BLaER1 (cell line): Measurements from ENCODE around the gene ENO4.

ENCODE experiments used
- H3K27ac ChIP-seq: shearing (Covaris generic); formaldehyde crosslinking; 2 replicates; pipeline ENCODE4 v1.8.1; 2022
- H3K27me3 ChIP-seq: shearing (Covaris generic); formaldehyde crosslinking; 2 replicates; pipeline ENCODE4 v1.8.1; 2022
- H3K36me3 ChIP-seq: shearing (Covaris generic); formaldehyde crosslinking; 2 replicates; pipeline ENCODE4 v1.8.1; 2022
- H3K4me1 ChIP-seq: shearing (Covaris generic); formaldehyde crosslinking; 2 replicates; pipeline ENCODE4 v1.8.1; 2022
- H3K4me2 ChIP-seq: shearing (Covaris generic); formaldehyde crosslinking; 2 replicates; pipeline ENCODE4 v1.8.1; 2022
- H3K4me3 ChIP-seq: shearing (Covaris generic); formaldehyde crosslinking; 2 replicates; pipeline ENCODE4 v1.8.1; 2022
- H3K9ac ChIP-seq: shearing (Covaris generic); formaldehyde crosslinking; 2 replicates; pipeline ENCODE4 v1.8.1; 2022
- H3K9me3 ChIP-seq: shearing (Covaris generic); formaldehyde crosslinking; 2 replicates; pipeline ENCODE4 v1.8.1; 2022
- H4K20me1 ChIP-seq: shearing (Covaris generic); formaldehyde crosslinking; 2 replicates; pipeline ENCODE4 v1.8.1; 2022
- Cebpa-rat ChIP-seq: shearing (Covaris generic); IDR thresholded peaks from 2 replicates; pipeline ENCODE4 v1.8.1; 2022

The ENO4 gene

DNA sequence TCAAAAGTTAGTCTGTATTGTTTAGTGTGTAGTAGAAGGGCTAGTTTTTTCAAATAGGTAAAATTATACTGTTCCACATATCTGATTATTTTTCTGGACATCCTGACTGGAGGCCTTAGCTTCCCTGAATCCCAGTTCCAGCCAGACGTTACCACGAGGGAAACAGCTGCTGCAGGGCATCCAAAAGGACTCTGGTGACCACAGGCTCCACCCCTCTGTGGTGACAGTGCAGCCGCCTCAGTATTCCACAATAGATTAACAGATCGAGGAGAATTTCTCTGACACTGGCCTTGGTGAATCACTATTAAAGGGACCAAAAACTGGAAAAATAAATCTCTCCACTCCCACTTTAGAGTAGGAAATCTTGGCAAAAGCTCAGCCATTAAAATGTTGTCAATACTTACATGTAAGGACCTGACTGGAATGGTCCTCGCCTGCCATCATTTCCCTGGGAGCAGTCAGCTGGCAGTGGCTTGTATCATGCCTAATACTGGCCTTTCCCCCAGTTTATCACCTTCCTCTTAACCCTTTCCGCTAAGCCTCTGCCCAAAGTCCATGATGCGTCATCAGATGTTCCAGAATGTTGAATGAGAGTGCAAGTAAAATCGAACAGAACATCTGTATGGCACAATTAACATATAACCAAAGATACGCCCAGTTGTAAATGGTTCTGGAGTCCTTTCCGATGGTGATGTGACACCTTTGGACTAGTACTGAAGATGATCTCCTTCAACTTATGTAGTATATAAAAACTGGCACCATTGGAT is 31.6 kb downstream of the ENO4 start:
- Histone ChIP-seq H3K4me2 (no peak overlapping the region), H3K9ac (no peak overlapping the region), H3K4me1 (no peaks in the 10 kb centered on the region), H3K36me3 (no peaks in the 10 kb centered on the region), H3K9me3 (no peaks in the 10 kb centered on the region), H3K27me3 (no peaks in the 10 kb centered on the region), H3K27ac (no peak overlapping the region), H4K20me1 (no peaks in the 10 kb centered on the region), H3K4me3 (no peak overlapping the region)
- TF ChIP-seq Cebpa-rat, result no peak

DNA sequence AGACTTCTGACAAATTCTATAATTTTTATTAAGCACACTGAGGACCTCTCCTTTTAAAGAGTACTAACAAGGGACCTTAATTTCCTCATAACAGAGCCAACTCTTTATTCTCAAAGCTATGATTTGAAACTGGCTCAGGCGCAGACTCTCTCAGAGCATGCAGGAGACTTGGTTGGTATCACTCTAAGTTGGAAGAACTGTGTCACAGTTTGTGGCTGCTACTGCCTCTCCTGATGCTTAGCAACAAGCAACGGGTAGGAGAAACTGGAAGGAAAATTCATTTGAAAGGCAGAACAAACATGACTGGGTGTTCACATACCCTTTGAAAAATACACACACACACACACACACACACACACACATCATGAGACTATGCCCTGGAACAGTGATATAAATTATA is 33.3 kb downstream of the ENO4 start:
- TF ChIP-seq Cebpa-rat, result no peak
- H3K4me1 ChIP-seq, result peaks cover 5% of the 10 kb centered on the region
- no peaks in the 10 kb centered on the region for H3K36me3 ChIP-seq
- H3K27ac ChIP-seq, result no peak overlapping the region
- no peaks in the 10 kb centered on the region for H4K20me1 ChIP-seq
- H3K9me3 ChIP-seq, result no peaks in the 10 kb centered on the region
- no peak overlapping the region for H3K4me2 ChIP-seq
- H3K9ac ChIP-seq, result no peak overlapping the region
- H3K27me3 ChIP-seq, result no peaks in the 10 kb centered on the region
- H3K4me3 ChIP-seq, result no peak overlapping the region

DNA sequence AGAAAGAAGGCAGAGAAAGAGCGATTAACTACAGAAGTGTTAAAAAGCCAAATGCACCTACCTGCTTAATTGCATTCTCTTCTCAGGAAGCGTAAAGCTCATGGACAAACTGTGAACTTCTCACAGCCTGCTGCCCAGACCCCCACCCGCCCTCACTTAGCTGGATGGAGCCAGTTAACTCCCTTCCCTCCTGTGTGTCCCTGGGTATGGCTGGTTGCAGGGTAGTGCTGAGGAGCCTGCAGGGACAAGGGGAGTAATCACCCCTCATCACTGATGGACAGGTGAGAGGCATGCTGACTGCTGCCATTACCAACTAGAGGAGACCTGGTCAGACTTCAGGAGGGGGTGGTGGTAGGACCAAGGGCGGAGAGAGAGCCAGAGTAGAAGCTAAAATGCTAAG is 37.5 kb downstream of the ENO4 start:
- no peak overlapping the region for H3K4me2 ChIP-seq
- no peak overlapping the region for H3K27ac ChIP-seq
- no peak overlapping the region for H3K9ac ChIP-seq
- peaks cover 43% of the 10 kb centered on the region for H3K4me1 ChIP-seq
- no peaks in the 10 kb centered on the region for H3K9me3 ChIP-seq
- no peaks in the 10 kb centered on the region for H3K36me3 ChIP-seq
- no peak overlapping the region for H3K4me3 ChIP-seq
- no peaks in the 10 kb centered on the region for H3K27me3 ChIP-seq
- no peak for TF ChIP-seq Cebpa-rat
- no peaks in the 10 kb centered on the region for H4K20me1 ChIP-seq

DNA sequence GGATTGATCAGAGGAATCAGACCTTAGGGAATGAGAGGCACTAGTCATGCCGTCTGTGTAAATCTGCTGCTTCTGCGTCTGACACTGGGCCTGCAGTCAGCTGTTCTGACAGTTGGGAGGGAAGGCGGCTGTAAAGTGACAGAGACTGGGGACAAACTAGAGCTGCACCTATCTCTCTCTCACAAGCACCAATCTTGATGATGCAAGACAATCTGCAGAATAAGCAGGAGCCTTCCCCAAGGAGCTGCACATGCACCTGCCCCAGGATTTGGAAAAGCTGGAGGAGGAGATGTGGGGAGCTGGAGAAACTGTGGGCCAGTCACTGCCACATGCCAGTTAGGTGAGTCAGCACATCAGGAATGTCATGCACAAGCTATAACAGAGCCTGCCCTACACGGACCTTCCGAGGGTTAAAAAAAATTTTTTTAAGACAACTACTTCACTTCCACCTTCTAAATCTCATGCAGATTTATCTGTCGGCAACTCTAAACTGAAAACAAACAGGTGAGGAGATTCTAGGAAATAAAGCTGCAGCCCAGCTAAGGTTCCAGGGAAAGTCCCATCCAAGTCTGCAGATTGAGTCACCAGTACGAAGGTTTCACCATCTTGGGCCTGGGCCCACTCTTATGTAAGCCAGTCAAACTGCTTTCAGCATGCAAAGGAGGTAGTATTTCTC is 39.2 kb downstream of the ENO4 start:
- H3K4me1 ChIP-seq, result peaks cover 61% of the 10 kb centered on the region
- no peak overlapping the region for H3K4me3 ChIP-seq
- no peaks in the 10 kb centered on the region for H3K9me3 ChIP-seq
- H3K27ac ChIP-seq, result peak overlapping the region; percentile 44; the same call in 1 of the 2 replicates
- no peak for TF ChIP-seq Cebpa-rat
- H4K20me1 ChIP-seq, result no peaks in the 10 kb centered on the region
- peak overlapping the region; percentile 68; the same call in 1 of the 2 replicates for H3K4me2 ChIP-seq
- no peaks in the 10 kb centered on the region for H3K27me3 ChIP-seq
- H3K36me3 ChIP-seq, result no peaks in the 10 kb centered on the region
- no peak overlapping the region for H3K9ac ChIP-seq

DNA sequence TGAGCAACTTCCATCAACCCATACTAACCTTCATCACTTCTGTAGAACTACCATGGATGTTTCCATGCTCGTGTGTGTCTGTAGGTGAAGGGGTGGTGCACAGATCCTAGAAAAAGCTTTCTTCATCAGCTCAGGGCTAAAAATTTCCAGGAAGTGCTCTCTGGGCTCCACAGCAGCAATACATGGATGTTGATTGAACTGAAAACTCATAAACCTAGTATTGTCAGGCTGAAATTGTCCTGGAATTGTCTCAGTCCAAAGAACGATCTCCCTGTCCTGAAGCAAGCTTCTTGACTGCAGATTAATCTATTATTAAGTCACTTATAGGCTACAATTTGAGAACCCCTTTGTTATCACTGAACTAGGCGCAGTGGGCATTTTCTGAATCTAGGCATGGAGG is 39.8 kb downstream of the ENO4 start:
- no peak overlapping the region for H3K4me3 ChIP-seq
- H3K9me3 ChIP-seq, result no peaks in the 10 kb centered on the region
- H3K9ac ChIP-seq, result no peak overlapping the region
- H4K20me1 ChIP-seq, result no peaks in the 10 kb centered on the region
- no peak for TF ChIP-seq Cebpa-rat
- peaks cover 66% of the 10 kb centered on the region for H3K4me1 ChIP-seq
- peak overlapping the region; percentile 44; the same call in 1 of the 2 replicates for H3K27ac ChIP-seq
- no peaks in the 10 kb centered on the region for H3K27me3 ChIP-seq
- H3K36me3 ChIP-seq, result no peaks in the 10 kb centered on the region
- peak overlapping the region; percentile 68 for H3K4me2 ChIP-seq

DNA sequence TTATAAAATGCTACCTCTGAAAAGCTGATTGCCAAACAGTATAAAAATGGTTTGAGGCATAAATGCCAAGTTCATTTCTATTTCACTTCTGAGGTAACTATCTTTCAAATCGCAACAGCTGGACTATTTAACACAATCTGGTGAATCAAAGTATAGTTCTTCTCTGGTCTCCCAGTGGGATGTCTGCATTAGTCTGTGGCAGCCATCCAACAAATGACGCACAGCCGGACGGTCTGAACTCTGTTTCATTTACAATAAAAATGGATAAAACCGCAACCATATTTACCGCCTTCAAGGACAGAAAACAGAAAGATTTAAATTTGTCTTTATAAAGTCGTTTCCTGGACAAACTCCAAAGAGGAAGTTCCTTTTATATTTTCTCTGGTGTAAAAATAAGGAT is 41.9 kb downstream of the ENO4 start:
- no peak for TF ChIP-seq Cebpa-rat
- H3K4me3 ChIP-seq, result no peak overlapping the region
- no peaks in the 10 kb centered on the region for H3K27me3 ChIP-seq
- no peaks in the 10 kb centered on the region for H4K20me1 ChIP-seq
- no peaks in the 10 kb centered on the region for H3K36me3 ChIP-seq
- H3K9me3 ChIP-seq, result no peaks in the 10 kb centered on the region
- no peak overlapping the region; the same call in 1 of the 2 replicates for H3K27ac ChIP-seq
- peaks cover 74% of the 10 kb centered on the region for H3K4me1 ChIP-seq
- no peak overlapping the region for H3K9ac ChIP-seq
- H3K4me2 ChIP-seq, result peak overlapping the region; percentile 68

DNA sequence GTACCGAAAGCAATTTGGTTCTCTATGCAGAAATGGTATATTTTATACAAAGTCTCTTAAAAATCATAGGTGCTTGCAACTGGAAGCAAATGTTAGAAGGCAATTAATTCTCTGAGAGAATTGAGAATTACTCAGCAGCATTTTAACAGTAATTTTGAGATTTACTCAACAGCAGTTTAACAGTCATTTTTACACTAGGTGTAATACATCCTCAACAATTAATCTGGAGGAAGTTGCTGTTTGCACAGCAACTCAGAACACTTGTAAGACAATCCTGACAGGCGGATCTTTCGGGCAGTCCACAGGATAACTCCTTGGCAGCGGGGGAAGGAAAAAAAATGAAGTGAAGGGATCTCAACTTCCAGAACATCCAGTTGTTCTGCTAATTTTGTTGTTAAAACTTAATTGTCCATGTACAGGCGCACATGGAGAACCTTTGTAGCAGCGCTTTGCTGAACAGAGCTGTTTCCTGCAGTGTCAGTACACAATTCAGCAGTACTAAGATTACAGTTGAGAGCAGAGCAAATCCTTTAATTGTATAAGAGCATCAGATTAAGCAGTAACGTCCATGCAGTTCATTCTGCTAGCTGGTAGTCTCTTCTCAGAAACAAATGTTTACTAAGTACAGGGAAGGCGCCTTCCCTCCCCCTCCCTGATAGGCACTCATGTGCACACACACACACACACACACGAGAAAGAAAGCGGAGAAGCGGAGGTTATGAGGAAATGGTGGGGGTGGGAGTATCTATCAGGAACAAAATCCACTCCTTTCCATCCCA is 43.8 kb downstream of the ENO4 start:
- no peaks in the 10 kb centered on the region for H3K27me3 ChIP-seq
- H3K4me1 ChIP-seq, result peaks cover 66% of the 10 kb centered on the region
- H3K9me3 ChIP-seq, result no peaks in the 10 kb centered on the region
- no peak for TF ChIP-seq Cebpa-rat
- H3K9ac ChIP-seq, result peak overlapping the region; percentile 32; the same call in 1 of the 2 replicates
- no peak overlapping the region for H3K4me3 ChIP-seq
- H3K27ac ChIP-seq, result peak overlapping the region; percentile 55
- no peaks in the 10 kb centered on the region for H4K20me1 ChIP-seq
- no peaks in the 10 kb centered on the region for H3K36me3 ChIP-seq
- peak overlapping the region; percentile 68 for H3K4me2 ChIP-seq

DNA sequence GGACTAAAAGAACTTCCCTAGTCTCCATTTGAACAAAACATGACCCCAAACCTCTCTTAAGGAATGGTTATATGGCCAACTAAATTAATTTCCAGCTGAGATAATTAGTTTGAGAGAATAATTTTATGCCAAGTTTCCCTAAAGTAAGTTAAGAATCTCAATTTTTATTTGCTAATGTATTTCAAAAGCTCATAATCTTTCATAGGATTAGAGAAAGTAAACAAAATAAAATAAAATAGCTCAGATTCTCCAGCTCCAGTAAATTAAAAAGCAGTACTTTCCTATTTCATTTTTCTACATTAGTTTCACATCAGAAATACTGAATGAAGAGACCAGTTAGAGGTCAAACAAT is 44.4 kb downstream of the ENO4 start:
- H3K4me2 ChIP-seq, result peak overlapping the region; percentile 68
- peaks cover 62% of the 10 kb centered on the region for H3K4me1 ChIP-seq
- H4K20me1 ChIP-seq, result no peaks in the 10 kb centered on the region
- H3K9me3 ChIP-seq, result no peaks in the 10 kb centered on the region
- H3K27ac ChIP-seq, result peak overlapping the region; percentile 55
- peak overlapping the region; percentile 32; the same call in 1 of the 2 replicates for H3K9ac ChIP-seq
- no peak for TF ChIP-seq Cebpa-rat
- H3K27me3 ChIP-seq, result no peaks in the 10 kb centered on the region
- no peaks in the 10 kb centered on the region for H3K36me3 ChIP-seq
- no peak overlapping the region for H3K4me3 ChIP-seq

DNA sequence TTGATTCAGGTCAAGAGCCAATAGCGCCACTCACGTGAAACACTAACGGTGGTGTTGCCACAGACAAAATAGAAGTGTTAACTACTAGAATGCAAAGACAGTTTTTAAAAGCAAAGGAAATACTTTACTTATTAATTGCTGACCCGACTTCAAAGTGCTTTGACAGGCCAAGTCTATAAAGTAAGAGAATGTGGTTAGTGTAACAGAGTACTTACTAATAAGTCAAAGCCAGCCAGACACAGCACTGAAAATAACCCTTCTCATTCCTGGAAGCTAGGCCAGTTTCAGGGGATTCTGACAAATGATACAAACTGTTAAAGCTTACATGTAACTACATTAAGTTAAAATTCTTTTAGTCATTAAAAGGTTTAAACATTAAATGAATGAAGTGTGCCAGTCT is 50.3 kb downstream of the ENO4 start:
- no peak for TF ChIP-seq Cebpa-rat
- no peak overlapping the region for H3K27ac ChIP-seq
- no peak overlapping the region for H3K4me3 ChIP-seq
- no peak overlapping the region for H3K9ac ChIP-seq
- H3K4me2 ChIP-seq, result no peak overlapping the region
- H3K27me3 ChIP-seq, result no peaks in the 10 kb centered on the region
- H3K36me3 ChIP-seq, result no peaks in the 10 kb centered on the region
- no peaks in the 10 kb centered on the region for H3K9me3 ChIP-seq
- no peaks in the 10 kb centered on the region for H4K20me1 ChIP-seq
- H3K4me1 ChIP-seq, result peaks cover 2% of the 10 kb centered on the region; the same call in 1 of the 2 replicates

DNA sequence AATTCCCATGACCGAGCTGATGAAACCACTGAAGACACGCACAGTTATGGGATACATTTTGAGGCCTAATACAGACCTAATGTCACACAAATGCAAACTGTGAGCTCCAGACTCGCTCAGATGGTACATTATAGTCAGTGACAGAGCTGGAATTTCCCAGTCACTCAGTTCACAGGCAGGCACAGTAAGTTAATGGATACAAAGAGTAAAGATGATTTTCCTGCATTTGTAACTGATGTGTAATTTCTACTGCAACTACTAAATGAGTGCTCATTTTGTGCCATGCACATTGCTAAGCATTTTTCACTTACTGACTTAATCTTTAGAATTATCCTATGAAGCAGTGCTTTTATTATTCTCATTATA is 56.5 kb downstream of the ENO4 start:
- no peaks in the 10 kb centered on the region for H3K27me3 ChIP-seq
- H3K9me3 ChIP-seq, result no peaks in the 10 kb centered on the region
- H3K4me2 ChIP-seq, result no peak overlapping the region
- no peaks in the 10 kb centered on the region for H3K4me1 ChIP-seq
- no peak overlapping the region for H3K9ac ChIP-seq
- no peak for TF ChIP-seq Cebpa-rat
- no peak overlapping the region for H3K27ac ChIP-seq
- H3K4me3 ChIP-seq, result no peak overlapping the region
- no peaks in the 10 kb centered on the region for H3K36me3 ChIP-seq
- H4K20me1 ChIP-seq, result no peaks in the 10 kb centered on the region
